ENCODE data around the gene ZFAND4. TPM values are rescaled to one million over a fixed set of nuclear protein-coding genes. Genes with fewer than 3 reads are reported as not detected.
"Not testable (repeated sequence)": the region's sequence is repeated elsewhere in the genome, so short reads cannot be mapped to it uniquely, and the experiment has no call there.

The ZFAND4 gene
- total RNA-seq, 1 donor from 2014 or later, result 39.5 TPM

DNA sequence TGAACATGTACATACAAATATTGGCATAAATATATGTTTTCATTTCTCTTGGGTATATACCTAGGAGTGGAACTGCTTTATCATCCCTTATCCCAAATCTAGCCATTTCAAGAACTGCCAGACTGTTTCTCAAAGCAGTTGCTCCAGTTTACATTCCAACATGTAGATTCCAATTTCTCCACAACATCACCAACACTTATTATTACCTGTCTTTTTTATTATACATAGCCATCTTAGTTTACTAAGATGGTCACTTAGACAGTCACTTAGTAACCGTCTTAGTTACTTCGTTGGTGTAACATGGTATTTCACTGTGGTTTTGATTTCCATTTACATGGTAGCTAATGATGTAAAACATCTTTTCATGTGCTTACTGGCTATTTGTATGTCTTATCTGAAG is 82.7 kb downstream of the ZFAND4 start:
- DNase-seq (ENCODE audit: low spot score), result no peak

DNA sequence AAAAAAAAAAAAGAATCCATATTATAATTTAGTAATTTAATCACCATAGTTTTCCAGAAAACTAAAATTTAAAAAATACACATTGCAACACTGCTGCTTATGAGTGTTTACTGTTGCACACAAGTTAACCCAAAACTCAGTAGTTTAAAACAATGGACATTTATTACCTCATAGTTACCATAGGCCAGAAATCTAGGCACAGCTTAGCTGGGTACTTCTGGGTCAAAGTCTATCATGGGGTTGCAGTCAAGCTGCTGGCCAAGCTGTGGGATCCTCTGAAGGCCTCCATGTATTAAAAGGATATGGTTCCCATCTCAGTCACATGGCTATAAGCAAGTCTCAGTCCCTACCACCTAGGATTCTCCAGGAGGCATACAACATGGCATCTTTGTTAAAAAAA is 83.6 kb downstream of the ZFAND4 start:
- DNase-seq (ENCODE audit: low spot score), result no peak

DNA sequence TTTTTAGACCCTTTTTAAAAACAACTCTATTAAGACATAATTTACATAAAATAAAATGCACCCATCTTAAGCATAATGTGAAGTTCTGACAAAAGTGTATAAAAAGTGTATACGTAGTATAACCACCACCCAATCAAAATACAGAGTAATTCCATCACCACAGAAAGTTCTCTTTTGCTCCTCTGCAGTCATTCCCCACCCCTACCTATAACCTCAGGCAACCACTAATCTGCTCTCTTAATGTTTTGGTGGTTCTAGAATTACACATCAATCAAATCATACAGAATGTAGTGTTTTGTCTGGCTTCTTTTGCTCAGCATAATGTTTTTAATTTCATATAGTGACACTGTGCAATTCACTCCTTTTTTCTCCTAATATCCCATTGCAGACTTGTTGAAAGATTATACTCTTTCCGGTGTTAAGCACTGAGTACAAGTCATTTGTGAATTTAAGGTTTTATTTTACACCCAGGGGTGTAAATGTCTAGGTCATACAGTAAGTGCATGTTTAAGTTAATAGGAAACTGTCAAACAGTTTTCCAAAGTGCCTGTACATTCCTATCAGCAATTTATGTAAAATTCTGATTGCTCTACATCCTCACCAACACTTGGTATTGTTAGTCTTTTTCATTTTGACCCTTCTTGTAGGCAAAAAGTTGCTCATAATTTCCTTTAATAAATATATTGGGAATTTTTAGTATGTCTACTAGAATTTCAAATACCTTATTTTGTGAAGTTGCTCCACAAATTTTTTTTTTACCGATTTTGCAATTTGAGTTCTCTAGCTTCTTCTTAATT is 86.3 kb downstream of the ZFAND4 start:
- no peak for DNase-seq (ENCODE audit: low spot score)

DNA sequence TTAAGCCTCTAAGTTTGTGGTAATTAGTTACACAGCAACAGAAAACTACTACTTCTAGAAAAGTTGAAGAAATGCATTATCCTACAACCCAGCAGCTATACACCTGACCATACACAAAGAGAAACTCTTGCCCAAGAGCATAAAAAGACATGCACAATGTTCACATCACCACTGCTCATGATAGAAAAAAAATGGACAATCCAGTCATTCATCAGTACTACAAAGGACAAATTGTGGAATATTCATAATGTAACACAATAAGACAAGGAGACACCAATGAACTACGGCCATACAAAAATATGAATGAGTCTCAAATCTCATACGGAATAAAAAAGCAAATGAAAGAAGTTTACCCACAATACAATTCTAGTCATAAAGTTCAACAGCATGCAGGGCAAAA is 87.4 kb downstream of the ZFAND4 start:
- no peak for DNase-seq (ENCODE audit: low spot score)

DNA sequence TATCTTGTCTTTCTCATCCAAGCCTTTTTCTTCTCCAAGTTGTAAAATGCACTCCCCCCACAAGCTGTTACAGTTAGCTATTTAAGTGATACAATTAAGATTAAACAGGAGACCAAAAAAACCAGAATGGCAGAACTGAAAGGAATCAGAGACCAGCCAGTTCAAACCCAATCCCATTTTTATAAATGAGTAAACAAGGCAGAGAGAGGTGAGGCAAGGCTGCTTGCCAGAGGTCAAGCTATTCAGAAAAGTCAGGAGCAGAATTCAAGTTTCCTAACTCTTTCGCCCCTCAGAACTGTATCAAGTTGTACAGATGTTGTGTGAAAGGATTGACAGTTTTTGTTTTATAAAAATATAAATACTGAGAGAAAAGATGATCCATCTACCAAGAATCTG is 90.2 kb downstream of the ZFAND4 start:
- no peak for DNase-seq (ENCODE audit: low spot score)

DNA sequence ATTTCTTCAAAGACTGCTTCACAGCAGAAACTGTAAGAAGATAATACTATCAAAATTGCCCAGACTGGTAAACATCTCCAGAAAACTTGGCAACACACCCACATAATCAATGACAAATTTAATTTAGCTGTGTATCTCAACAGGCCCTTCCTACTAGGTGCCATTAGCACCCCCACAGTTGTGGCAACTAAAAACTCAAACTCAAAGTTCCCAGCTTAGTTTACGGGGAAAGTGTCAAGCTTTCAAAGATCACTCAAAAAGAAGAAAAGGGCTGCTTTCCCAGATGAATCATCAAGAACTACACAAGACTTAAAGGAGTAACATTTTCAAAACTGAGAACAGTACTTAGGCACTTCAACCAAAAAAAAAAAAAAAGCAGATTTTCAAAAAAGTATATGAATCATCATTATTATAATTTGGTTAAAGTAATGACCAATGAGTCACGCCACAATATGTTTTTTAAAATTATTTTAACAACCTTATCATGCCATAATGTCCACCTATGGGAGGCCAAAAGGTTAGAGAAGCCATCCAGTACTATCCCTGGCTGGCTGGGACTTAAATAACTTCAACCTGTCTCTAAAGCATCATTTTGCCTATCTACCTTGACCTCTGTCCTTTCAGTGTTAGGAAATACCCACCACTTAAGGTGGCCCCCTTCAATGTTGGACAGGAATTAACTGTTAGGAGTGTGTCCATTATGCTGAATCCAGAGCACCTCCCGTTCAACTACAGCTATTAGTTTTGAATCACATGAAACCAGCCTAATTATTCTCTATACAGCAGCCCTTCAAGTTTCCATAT is 90.8 kb downstream of the ZFAND4 start:
- no peak for DNase-seq (ENCODE audit: low spot score)

DNA sequence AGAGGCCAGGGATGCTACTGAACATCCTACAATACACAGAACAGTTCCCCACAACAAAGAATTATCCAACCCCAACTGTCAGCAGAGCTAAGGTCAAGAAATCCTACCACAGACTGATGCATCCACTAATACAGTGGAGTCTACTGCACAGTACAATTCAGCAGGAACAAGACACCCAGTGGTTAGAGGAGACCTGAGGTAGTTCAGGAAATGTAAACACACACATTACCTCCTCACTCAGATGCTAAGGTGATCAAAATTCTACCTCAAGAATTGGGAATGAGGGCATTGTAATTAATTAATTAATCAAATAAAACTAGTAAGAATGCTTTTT is 91.4 kb downstream of the ZFAND4 start:
- no peak for DNase-seq (ENCODE audit: low spot score)

DNA sequence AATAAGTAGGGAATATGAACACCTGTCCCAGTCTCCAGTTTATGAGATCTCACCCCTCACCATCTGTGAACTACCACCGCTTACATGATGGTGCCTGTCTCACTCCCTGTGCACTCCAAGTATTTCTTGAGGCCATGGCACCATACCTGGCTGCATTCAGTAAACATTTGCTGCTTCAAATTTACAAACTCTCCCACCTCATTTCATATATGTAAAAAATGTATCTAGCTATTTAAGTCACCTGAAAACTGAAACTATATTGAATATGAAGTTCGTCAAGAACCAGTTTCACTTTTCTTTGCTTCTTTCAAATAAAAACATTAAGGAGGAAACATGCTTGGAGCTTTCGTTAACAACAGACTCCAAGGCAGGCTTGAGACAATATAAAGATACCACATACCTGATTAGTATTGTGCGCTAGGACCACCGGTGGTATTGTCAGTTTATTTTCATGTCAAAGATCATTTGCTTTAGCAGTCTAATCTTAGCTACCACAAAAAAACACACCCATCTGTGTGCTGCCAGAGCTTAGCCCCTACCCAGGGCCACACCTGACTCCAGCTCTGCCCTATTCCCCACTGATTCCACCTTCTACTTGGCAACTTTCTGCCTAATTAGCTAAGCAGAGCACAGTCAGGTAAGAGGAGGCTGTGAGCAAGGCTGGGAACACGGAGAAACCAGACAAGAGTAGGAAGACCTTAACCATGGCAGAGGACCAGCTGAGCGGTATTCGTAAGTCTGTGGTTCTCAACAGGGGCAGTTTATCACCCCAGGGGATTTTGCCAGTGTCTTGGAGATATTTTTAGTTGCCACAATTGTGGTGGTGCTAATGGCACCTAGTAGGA is 92.0 kb downstream of the ZFAND4 start:
- DNase-seq (ENCODE audit: low spot score), result no peak

DNA sequence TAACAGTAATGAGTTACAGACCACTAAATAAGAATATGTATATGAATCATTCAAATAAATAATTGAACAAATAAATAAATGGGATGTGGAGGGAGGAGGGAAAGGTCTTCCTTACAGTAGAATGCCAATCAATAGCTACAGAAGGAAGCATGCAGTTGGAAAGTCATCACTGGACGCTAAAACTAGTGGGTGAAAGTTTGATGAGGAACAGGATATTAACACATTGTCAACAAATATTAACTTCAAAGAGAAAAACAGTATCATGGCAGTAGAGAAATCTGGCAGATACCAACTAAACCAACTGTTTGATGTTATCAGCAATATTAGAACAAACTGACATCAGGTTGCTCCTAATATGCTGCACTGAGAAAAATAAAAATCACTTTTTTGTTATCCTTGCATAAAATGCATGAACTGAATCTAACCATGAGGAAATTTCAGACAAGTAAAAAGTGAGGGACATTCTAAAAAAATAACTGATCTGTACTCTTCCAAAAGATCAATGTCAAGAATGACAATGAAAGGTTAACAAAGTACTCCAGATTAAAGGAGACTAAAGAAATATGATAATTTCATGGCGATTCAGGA is 94.1 kb downstream of the ZFAND4 start:
- no peak for DNase-seq (ENCODE audit: low spot score)

DNA sequence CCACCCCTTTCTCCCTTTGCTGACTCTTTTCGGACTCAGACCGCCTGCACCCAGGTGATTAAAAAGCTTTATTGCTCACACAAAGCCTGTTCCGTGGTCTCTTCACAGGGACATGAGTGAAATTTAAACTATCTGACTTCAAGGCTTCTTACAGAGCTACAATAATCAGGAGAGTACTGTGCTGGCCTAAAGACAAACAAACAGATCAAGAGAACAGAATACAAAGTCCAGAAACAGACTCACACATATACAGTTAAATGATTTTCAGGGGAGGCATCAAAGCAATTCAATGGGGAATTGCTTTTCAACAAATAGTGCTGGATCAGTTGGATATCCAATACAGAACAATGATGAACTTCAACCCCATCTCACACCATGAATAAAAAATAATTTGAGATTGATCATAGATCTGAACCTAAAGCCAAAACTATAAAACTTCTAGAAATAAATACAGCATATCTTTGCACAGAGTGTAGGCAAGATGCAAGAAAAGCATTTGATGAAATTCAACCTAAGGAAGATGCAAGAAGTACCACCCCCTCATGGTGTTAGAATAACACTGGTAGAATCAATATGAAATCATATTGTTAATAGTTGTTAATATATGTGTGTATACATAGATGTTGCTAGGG is 96.5 kb downstream of the ZFAND4 start:
- DNase-seq (ENCODE audit: low spot score), result no peak

DNA sequence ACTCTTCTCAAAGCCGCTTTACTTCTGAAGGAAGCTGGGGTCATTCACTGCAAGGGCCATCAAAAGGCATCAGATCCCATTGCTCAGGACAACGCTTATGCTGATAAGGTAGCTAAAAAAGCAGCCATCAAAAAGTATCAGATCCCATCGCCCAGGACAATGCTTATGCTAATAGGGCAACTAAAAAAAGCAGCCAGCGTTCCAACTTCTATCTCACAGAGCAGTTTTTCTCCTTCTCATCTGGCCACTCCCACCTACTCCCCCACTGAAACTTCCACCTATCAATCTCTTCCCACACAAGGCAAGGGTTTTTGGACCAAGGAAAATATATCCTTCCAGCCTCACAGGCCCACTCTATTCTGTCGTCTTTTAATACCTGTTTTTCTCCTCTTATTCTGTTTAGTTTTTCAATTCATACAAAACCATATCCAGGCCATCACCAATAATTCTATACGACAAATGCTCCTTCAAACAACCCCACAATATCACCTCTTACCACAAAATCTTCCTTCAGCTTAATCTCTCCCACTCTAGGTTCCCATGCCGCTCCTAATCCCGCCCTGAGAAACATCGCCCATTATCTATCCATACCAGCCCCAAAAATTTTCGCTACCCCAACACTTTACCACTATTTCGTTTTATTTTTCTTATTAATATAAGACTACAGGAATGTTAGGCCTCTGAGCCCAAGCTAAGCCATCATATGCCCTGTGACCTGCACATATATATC is 97.4 kb downstream of the ZFAND4 start:
- not testable (repeated sequence) for DNase-seq (ENCODE audit: low spot score)

DNA sequence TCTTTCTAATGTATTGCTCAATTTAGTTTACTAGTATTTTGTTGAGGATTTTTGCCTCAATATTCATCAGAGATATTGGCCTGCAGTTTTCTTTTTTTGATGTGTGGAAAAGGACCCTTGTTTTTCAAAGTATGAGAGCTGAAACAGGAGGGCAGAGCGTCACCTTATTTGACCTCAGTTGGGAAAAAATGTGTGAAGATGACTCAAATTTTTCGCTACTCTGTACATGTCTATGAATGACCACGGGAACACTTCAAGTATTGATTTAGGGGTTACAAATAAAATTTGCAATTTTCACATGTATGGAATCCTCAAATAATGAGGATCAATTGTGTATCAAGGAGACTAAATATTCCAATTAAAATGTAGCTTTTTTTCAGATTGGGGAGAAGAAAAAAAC is 103.1 kb downstream of the ZFAND4 start:
- DNase-seq (ENCODE audit: low spot score), result no peak

DNA sequence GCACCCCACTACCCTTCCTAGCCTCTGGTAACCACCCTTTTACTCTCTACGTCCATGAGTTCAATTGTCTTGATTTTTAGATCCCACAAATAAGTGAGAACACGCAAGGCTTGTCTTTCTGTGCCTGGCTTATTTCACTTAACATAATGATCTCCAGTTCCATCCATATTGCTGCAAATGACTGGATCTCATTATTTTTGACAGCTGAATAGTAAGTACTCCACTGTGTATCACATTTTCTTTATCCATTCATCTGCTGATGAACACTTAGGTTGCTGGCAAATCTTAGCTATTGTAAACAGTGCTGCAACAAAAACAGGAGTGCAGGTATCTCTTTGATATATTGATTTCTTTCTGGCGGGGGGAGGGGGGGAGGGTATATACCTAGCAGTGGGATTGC is 106.2 kb downstream of the ZFAND4 start:
- DNase-seq (ENCODE audit: low spot score), result no peak

Other genes starting within 250 kb of the ZFAND4 start
- 15.4 TPM for gene WASHC2C, start 54.5 kb upstream of the ZFAND4 start, total RNA-seq (ENCODE audit: insufficient read depth, low replicate concordance)
- gene AGAP4, start 174.7 kb upstream of the ZFAND4 start, total RNA-seq (ENCODE audit: insufficient read depth, low replicate concordance), result 4.6 TPM

All from umbilical cord (tissue), 2 donors.